A549 (cell line): ENCODE results near the gene HOXA13. TPM values are rescaled to one million over a fixed set of nuclear protein-coding genes. Genes with fewer than 3 reads are reported as not detected.

ENCODE experiments used
- ATAC-seq, 2 experiments: fragments of 200-7000 bp in 1 of 2; fragments of >200 bp in 1 of 2; cut with Nextera tagmentation in 1 of 2; cut with Tn5 transposase in 1 of 2; 3 replicates each; pipeline versions ENCODE4 v1.8.0 to v1.9.1; 2018 to 2020; ENCODE audit warnings: mild to moderate bottlenecking in 1 of 2, moderate library complexity in 1 of 2
- CTCF ChIA-PET: fragments of 300-600 bp; sonication (Branson Sonifier 250); formaldehyde crosslinking; extraction: SDS; loops from one replicate; lab custom pipeline; 2021; ENCODE audit warnings: antibody characterized with exemption, inconsistent platforms; lab: Yijun Ruan, JAX
- POLR2A ChIA-PET: fragments of 350-600 bp; formaldehyde crosslinking; extraction: SDS; loops from one replicate; lab custom pipeline; 2021; ENCODE audit warnings: antibody characterized with exemption, inconsistent platforms; lab: Yijun Ruan, JAX
- DNase-seq, 2 experiments: peaks; one replicate each; pipeline versions ENCODE4 v3.0.0 to v3.0.0-alpha.2; 2011 to 2016; ENCODE audit warnings: low read depth in 1 of 2, low spot score in 1 of 2
- FAIRE-seq: peaks from 2 replicates; lab custom pipeline; 2011; peaks lifted over from hg19 to GRCh38; lab: Jason Lieb, UNC
- H3K27ac ChIP-seq, 2 experiments: fragments of >200 bp; sonication (Bioruptor Twin); formaldehyde crosslinking; 3 replicates each; pipeline ENCODE4 v1.5.1; 2016 to 2017
- H3K4me1 ChIP-seq: fragments of >200 bp; sonication (Bioruptor Twin); formaldehyde crosslinking; 3 replicates; pipeline ENCODE4 v1.6.1; 2016
- H3K4me2 ChIP-seq: fragments of >200 bp; sonication (Bioruptor Twin); formaldehyde crosslinking; 3 replicates; pipeline ENCODE4 v1.6.1; 2016
- H3K4me3 ChIP-seq: fragments of >200 bp; sonication (Bioruptor Twin); formaldehyde crosslinking; 3 replicates; pipeline ENCODE4 v1.5.1; 2016
- H3K9me3 ChIP-seq: fragments of >200 bp; sonication (Bioruptor Twin); formaldehyde crosslinking; 3 replicates; pipeline ENCODE4 v1.6.1; 2016
- BHLHE40 ChIP-seq: IDR thresholded peaks from 2 replicates; pipeline ENCODE4 v1.6.1; 2012; ENCODE audit warnings: low read depth, low read length, inconsistent platforms
- EHF ChIP-seq: fragments of 250-450 bp; sonication (Bioruptor Pico); IDR thresholded peaks from 2 replicates; pipeline ENCODE4 v1.5.0; 2020; ENCODE audit warnings: mild to moderate bottlenecking
- EHMT2 ChIP-seq: fragments of 200-600 bp; sonication (generic); IDR thresholded peaks from 2 replicates; pipeline ENCODE4 v1.6.1; 2016; ENCODE audit warnings: antibody characterized with exemption, low read depth, mild to moderate bottlenecking, moderate library complexity
- ESRRA ChIP-seq: fragments of 150-350 bp; IDR thresholded peaks from 2 replicates; pipeline ENCODE4 v1.6.1; 2014; ENCODE audit warnings: mild to moderate bottlenecking, low read length, borderline replicate concordance
- FOSL2 ChIP-seq, 2 experiments: fragments of 450-650 bp in 1 of 2; fragments of >200 bp in 1 of 2; sonication (Bioruptor Twin) in 1 of 2; formaldehyde crosslinking; IDR thresholded peaks; 2 replicates each; pipeline versions ENCODE4 v1.5.0 to v1.6.1; 2016 to 2020; ENCODE audit warnings: mild to moderate bottlenecking in 1 of 2, moderate library complexity in 1 of 2
- HEYL ChIP-seq: fragments of 250-450 bp; sonication (Bioruptor Pico); IDR thresholded peaks from 2 replicates; pipeline ENCODE4 v1.8.0; 2021; ENCODE audit warnings: mild to moderate bottlenecking, moderate library complexity
- HOXA7 ChIP-seq: fragments of 250-450 bp; sonication (Bioruptor Pico); IDR thresholded peaks from 2 replicates; pipeline ENCODE4 v1.5.0; 2020; ENCODE audit warnings: mild to moderate bottlenecking, moderate library complexity
- KDM5A ChIP-seq: fragments of 200-600 bp; sonication (generic); IDR thresholded peaks from 2 replicates; pipeline ENCODE4 v1.6.1; 2016; ENCODE audit warnings: antibody characterized with exemption, mild to moderate bottlenecking
- MYC ChIP-seq: IDR thresholded peaks from 2 replicates; pipeline ENCODE4 v1.6.1; 2012; ENCODE audit warnings: mild to moderate bottlenecking, inconsistent platforms, low read length, improper control_type of control experiment, borderline replicate concordance
- POLR2AphosphoS2 ChIP-seq: conservative IDR thresholded peaks from 2 replicates; pipeline ENCODE4 v1.6.1; 2012; ENCODE audit warnings: low read length, improper control_type of control experiment, inconsistent platforms
- RAD21 ChIP-seq, 2 experiments: fragments of >200 bp in 1 of 2; sonication (Bioruptor Twin) in 1 of 2; formaldehyde crosslinking in 1 of 2; IDR thresholded peaks in 1 of 2; conservative IDR thresholded peaks in 1 of 2; 2 replicates in 1 of 2; 3 replicates in 1 of 2; pipeline ENCODE4 v1.6.1; 2012 to 2018; ENCODE audit warnings: inconsistent platforms in 1 of 2
- TP53 ChIP-seq: fragments of 250-450 bp; sonication (Bioruptor Pico); IDR thresholded peaks from 2 replicates; pipeline ENCODE4 v1.5.0; 2021; ENCODE audit warnings: mild to moderate bottlenecking, moderate library complexity
- ZSCAN20 ChIP-seq: fragments of 250-450 bp; sonication (Bioruptor Pico); IDR thresholded peaks from 2 replicates; pipeline ENCODE4 v1.8.0; 2022; ENCODE audit warnings: mild to moderate bottlenecking, moderate library complexity
- WGBS: methylation state at CpG from one replicate; pipeline ENCODE4 v1.1.6; 2017; ENCODE audit errors: missing lambda C conversion rate; 5-methylcytosine and 5-hydroxymethylcytosine counted together
- polyA plus RNA-seq, 4 experiments: library from polyadenylated mRNA; depleted of rRNA in 3 of 4; stranded (reverse); fragments of >200 nt; fragmentation: RNase III in 1 of 4; extraction: RNeasy Plus Mini Kit Qiagen cat#74134 plus additional on column Dnase treatment in 1 of 4; gene quantifications; 2 replicates in 3 of 4; 3 replicates in 1 of 4; pipeline ENCODE4 v1.2.3, GENCODE V29; 2011 to 2017
- TF ChIP-seq, protein P1 (sequence below): fragments of 150-350 bp; IDR thresholded peaks from 2 replicates; pipeline ENCODE4 v1.6.1; 2014; ENCODE audit warnings: low read depth, mild to moderate bottlenecking, low read length
- TF ChIP-seq, protein P2 (sequence below): fragments of 250-450 bp; sonication (Bioruptor Pico); IDR thresholded peaks from 2 replicates; pipeline ENCODE4 v1.5.0; 2020; ENCODE audit warnings: low read depth, mild to moderate bottlenecking, moderate library complexity
- TF ChIP-seq, protein P3 (sequence below): fragments of >200 bp; sonication (Bioruptor Twin); formaldehyde crosslinking; IDR thresholded peaks from 3 replicates; pipeline ENCODE4 v1.6.1; 2016
- TF ChIP-seq, protein P4 (sequence below): fragments of 250-450 bp; sonication (Bioruptor Pico); IDR thresholded peaks from 2 replicates; pipeline ENCODE4 v1.5.0; 2021; ENCODE audit warnings: mild to moderate bottlenecking, moderate library complexity, borderline replicate concordance
- TF ChIP-seq, protein P5 (sequence below): IDR thresholded peaks from 2 replicates; pipeline ENCODE4 v1.6.1; 2012

HOXA13 gene
- polyA plus RNA-seq, 2 of the 4 experiments (the other 2 are of a cell fraction), result 2.2 to 2.7 TPM

DNA sequence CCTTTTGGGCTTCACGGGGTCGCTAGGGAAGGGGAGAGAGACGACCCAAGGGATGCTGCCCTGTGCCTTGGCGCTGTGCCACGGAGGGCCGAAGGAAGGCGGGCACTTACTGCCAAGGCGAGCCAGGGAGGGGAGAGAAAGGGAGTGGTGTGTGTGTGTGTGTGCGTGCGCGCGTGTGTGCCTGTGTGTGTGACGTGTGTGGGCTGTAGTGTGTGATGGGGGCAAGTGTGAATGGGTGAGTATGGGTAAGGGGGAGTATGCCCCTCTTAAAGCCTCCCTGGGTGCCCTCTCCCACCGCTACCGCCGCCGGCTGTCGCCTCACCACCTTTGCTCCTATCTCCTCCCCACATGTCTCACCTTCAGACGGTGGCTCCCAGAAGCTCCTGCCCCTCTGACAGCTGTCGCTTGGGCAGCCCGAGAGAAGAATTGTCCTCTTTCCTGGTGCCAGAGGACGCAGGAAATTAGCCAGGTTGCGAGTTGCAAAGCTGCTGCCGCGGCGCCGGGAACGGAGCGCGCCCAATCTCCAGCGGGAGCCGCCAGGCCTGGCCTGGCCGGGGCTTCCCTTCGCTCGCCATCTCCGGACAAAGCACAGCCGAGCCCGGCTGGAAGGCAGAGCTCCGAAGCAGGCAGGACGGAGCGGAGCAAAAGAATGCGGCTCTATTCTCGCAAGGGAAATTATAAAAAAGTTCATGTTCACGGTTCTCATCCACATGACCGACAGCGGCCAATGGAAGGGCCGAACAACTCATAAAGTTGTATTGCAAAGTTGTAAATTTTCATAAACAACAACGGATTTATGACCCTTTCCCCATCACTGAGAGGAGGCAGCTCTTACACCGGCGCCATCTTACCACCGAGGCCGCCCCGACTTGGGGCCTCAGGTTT is 47.7 kb downstream of the HOXA13 start, which contains the start of gene HOXA3:
Gene HOXA3 (minus strand): TSS at position 653 of the 885 bp plus-strand sequence. CDS start 41,943 bp downstream, outside the sequence.
- ChIA-PET CTCF (interaction anchor here (0.7 to 4.2 kb wide), 9 partner anchors 9 to 1061 kb away, joined by 3 to 36 read pairs (median 6); partner anchors contain the start of gene HOXA5), POLR2A (interaction anchor here (2.1 kb wide), 1 partner anchor 9 kb away, joined by 14 read pairs; no protein-coding TSS in a partner anchor)
- ATAC-seq, result no peak
- peak within 1 kb of the TSS; percentile 49; the same call in 1 of the 3 replicates for H3K4me3 ChIP-seq
- WGBS, result 78% methylated on average over 41 of the region's 53 CpGs
- no peaks in the 10 kb centered on the region for H3K9me3 ChIP-seq
- FAIRE-seq, result no peak
- H3K4me2 ChIP-seq, result peak within 1 kb of the TSS; percentile 90
- peak within 1 kb of the TSS; percentile 88 to 90; a peak in 5 of 6 replicates for H3K27ac ChIP-seq
- DNase-seq, result no peak
- peaks cover 16% of the 10 kb centered on the region for H3K4me1 ChIP-seq
- TF ChIP-seq EHMT2, result no peak
- TF ChIP-seq BHLHE40, result no peak
- TF ChIP-seq HOXA7, result no peak
- TF ChIP-seq, protein P1, sequence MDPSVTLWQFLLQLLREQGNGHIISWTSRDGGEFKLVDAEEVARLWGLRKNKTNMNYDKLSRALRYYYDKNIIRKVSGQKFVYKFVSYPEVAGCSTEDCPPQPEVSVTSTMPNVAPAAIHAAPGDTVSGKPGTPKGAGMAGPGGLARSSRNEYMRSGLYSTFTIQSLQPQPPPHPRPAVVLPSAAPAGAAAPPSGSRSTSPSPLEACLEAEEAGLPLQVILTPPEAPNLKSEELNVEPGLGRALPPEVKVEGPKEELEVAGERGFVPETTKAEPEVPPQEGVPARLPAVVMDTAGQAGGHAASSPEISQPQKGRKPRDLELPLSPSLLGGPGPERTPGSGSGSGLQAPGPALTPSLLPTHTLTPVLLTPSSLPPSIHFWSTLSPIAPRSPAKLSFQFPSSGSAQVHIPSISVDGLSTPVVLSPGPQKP, result no peak
- TF ChIP-seq FOSL2 (IDR thresholded peaks at IDR 0.05), result no peak
- TF ChIP-seq FOSL2 (CRISPR knock-in tag; IDR thresholded peaks at IDR 0.05), result no peak
- no peak for TF ChIP-seq HEYL (CRISPR knock-in tag)
- no peak for TF ChIP-seq POLR2AphosphoS2
- TF ChIP-seq, protein P2, sequence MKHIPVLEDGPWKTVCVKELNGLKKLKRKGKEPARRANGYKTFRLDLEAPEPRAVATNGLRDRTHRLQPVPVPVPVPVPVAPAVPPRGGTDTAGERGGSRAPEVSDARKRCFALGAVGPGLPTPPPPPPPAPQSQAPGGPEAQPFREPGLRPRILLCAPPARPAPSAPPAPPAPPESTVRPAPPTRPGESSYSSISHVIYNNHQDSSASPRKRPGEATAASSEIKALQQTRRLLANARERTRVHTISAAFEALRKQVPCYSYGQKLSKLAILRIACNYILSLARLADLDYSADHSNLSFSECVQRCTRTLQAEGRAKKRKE (CRISPR knock-in tag), result no peak
- TF ChIP-seq KDM5A, result no peak
- no peak for TF ChIP-seq TP53 (CRISPR knock-in tag)
- no peak for TF ChIP-seq RAD21 (conservative IDR thresholded peaks at IDR 0.05 in 1 of 2, IDR thresholded peaks at IDR 0.05 in 1 of 2)
- TF ChIP-seq MYC, result no peak
- TF ChIP-seq, protein P3, sequence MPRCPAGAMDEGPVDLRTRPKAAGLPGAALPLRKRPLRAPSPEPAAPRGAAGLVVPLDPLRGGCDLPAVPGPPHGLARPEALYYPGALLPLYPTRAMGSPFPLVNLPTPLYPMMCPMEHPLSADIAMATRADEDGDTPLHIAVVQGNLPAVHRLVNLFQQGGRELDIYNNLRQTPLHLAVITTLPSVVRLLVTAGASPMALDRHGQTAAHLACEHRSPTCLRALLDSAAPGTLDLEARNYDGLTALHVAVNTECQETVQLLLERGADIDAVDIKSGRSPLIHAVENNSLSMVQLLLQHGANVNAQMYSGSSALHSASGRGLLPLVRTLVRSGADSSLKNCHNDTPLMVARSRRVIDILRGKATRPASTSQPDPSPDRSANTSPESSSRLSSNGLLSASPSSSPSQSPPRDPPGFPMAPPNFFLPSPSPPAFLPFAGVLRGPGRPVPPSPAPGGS, result no peak
- TF ChIP-seq ZSCAN20 (CRISPR knock-in tag), result no peak
- TF ChIP-seq EHF (CRISPR knock-in tag), result no peak
- TF ChIP-seq, protein P4, sequence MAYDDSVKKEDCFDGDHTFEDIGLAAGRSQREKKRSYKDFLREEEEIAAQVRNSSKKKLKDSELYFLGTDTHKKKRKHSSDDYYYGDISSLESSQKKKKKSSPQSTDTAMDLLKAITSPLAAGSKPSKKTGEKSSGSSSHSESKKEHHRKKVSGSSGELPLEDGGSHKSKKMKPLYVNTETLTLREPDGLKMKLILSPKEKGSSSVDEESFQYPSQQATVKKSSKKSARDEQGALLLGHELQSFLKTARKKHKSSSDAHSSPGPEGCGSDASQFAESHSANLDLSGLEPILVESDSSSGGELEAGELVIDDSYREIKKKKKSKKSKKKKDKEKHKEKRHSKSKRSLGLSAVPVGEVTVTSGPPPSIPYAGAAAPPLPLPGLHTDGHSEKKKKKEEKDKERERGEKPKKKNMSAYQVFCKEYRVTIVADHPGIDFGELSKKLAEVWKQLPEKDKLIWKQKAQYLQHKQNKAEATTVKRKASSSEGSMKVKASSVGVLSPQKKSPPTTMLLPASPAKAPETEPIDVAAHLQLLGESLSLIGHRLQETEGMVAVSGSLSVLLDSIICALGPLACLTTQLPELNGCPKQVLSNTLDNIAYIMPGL (CRISPR knock-in tag), result no peak
- TF ChIP-seq ESRRA, result no peak
- TF ChIP-seq, protein P5, sequence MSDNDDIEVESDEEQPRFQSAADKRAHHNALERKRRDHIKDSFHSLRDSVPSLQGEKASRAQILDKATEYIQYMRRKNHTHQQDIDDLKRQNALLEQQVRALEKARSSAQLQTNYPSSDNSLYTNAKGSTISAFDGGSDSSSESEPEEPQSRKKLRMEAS, result no peak
- TF ChIP-seq, all 56 proteins: peak for 0
